ENCODE results near the gene TDRD10. TPM values are rescaled to one million over a fixed set of nuclear protein-coding genes. Genes with fewer than 3 reads are reported as not detected.

TDRD10 gene
- total and polyA plus RNA-seq, 2 experiments from 2014 or later, result 0.29 TPM; not detected in 1

GRCh38 chr1:154583773-154584172 lies 81.8 kb downstream of the TDRD10 start:
- H3K4me1 ChIP-seq (ENCODE audit: insufficient read depth), result no peaks in the 10 kb centered on the region
- no peak overlapping the region for H3K4me3 ChIP-seq
- peaks cover 62% of the 10 kb centered on the region for H3K36me3 ChIP-seq (ENCODE audit: insufficient read depth)
- H2AFZ ChIP-seq, result no peak overlapping the region
- H3K9me3 Mint-ChIP-seq, result no peaks in the 10 kb centered on the region
- peaks cover 4% of the 10 kb centered on the region for H3K27me3 Mint-ChIP-seq (ENCODE audit: insufficient read depth, low read depth, poor library complexity)
- H3K4me1 Mint-ChIP-seq, result no peaks in the 10 kb centered on the region; the same call in 2 of the 3 replicates
- no peak for ATAC-seq
- DNase-seq (ENCODE audit: low spot score), result no peak
- 0 out of 2 replicates have a peak, but pooled peaks cover 3% of the 10 kb centered on the region for H3F3A ChIP-seq (replicated peaks; ENCODE audit: low read depth)
- TF ChIP-seq JUNB (IDR thresholded peaks at IDR 0.05; ENCODE audit: unreplicated experiment) (no peak), POLR2AphosphoS5 (IDR thresholded peaks at IDR 0.05; ENCODE audit: low read depth) (no peak), ZNF114 (CRISPR knock-in tag; IDR thresholded peaks at IDR 0.05) (no peak), CTCF (conservative IDR thresholded peaks at IDR 0.05; ENCODE audit: low read depth in 2 of 2) (no peak), EZH2 (IDR thresholded peaks at IDR 0.05; ENCODE audit: low read depth, unreplicated experiment) (no peak), NANOG (IDR thresholded peaks at IDR 0.05; ENCODE audit: borderline replicate concordance) (no peak), CREB1 (CRISPR knock-in tag; IDR thresholded peaks at IDR 0.05; ENCODE audit: low read depth) (no peak), ZNF331 (CRISPR knock-in tag; IDR thresholded peaks at IDR 0.05; ENCODE audit: low read depth) (no peak), EZH2phosphoT487 (IDR thresholded peaks at IDR 0.05; ENCODE audit: unreplicated experiment) (no peak), REST (IDR thresholded peaks at IDR 0.05; ENCODE audit: unreplicated experiment) (no peak), STAT1 (IDR thresholded peaks at IDR 0.05; ENCODE audit: unreplicated experiment) (no peak), ZNF462 (CRISPR knock-in tag; IDR thresholded peaks at IDR 0.05) (no peak), ETS1 (IDR thresholded peaks at IDR 0.05) (no peak)
- no peaks in the 10 kb centered on the region for H3K27me3 ChIP-seq (ENCODE audit: insufficient read depth)
- no peak overlapping the region for H3K27ac ChIP-seq (ENCODE audit: low read depth)
- H3K4me3 Mint-ChIP-seq, result no peak overlapping the region
- H3K36me3 Mint-ChIP-seq (ENCODE audit: low read depth), result peaks cover 99% of the 10 kb centered on the region
- no peaks in the 10 kb centered on the region for H3K9me2 ChIP-seq (ENCODE audit: insufficient read depth)
- H3K79me2 ChIP-seq (replicated peaks; ENCODE audit: insufficient read depth), result no peaks in the 10 kb centered on the region
- no peak overlapping the region for H3K4me2 ChIP-seq
- H4K20me1 ChIP-seq (replicated peaks; ENCODE audit: insufficient read depth), result peaks cover 22% of the 10 kb centered on the region
- no peak overlapping the region for H3K27ac Mint-ChIP-seq

All from GM23338 (cell line).